ENCODE data around the gene FMOD.

The FMOD gene

GRCh38 chr1:203304919-203305808, 45.8 kb downstream of the FMOD start, which contains the start of gene BTG2:
TSS of gene BTG2 (plus strand) at chr1:203305519. CDS start at chr1:203305607, 88 bp downstream.
- Histone ChIP-seq H4K20me1 (ENCODE audit: low read depth, low read length) (peaks cover 2% of the 10 kb centered on the region; the same call in 1 of the 2 replicates), H3K36me3 (ENCODE audit: low read length) (peaks cover 41% of the 10 kb centered on the region), H3K9ac (ENCODE audit: low read length) (peak within 1 kb of the TSS; percentile 97), H3K27ac (ENCODE audit: low read depth, low read length) (peak within 1 kb of the TSS; percentile 99), H3F3A (ENCODE audit: insufficient read depth) (peaks cover 95% of the 10 kb centered on the region), H3K27me3 (ENCODE audit: low read length) (no peaks in the 10 kb centered on the region), H3K79me2 (ENCODE audit: insufficient read depth, low read length) (peaks cover 65% of the 10 kb centered on the region), H2AFZ (ENCODE audit: low read depth, low read length, severe bottlenecking) (no peak within 1 kb of the TSS), H3K9me3 (ENCODE audit: insufficient read depth, low read length) (no peaks in the 10 kb centered on the region), H3K9me2 (replicated peaks; ENCODE audit: insufficient read depth, low read length) (no peaks in the 10 kb centered on the region), H3K4me2 (ENCODE audit: low read depth, low read length, poor library complexity, severe bottlenecking) (peak within 1 kb of the TSS; percentile 90), H3K4me3 (ENCODE audit: insufficient read depth, low read length, poor library complexity, severe bottlenecking) (peak within 1 kb of the TSS; percentile 87)
- no peak for TF ChIP-seq CTCF (IDR thresholded peaks at IDR 0.05; ENCODE audit: insufficient read depth, low read length, poor library complexity, severe bottlenecking)
- no peak for TF ChIP-seq EZH2phosphoT487 (conservative IDR thresholded peaks at IDR 0.05; ENCODE audit: low read length)

- H3K36me3 ChIP-seq (ENCODE audit: low read length): peaks cover 41% of the 10 kb centered on the region
- H3K27ac ChIP-seq (ENCODE audit: low read depth, low read length): peak overlapping the region; percentile 99
- peak overlapping the region; percentile 90 for H3K4me2 ChIP-seq (ENCODE audit: low read depth, low read length, poor library complexity, severe bottlenecking)
- peaks cover 65% of the 10 kb centered on the region for H3K79me2 ChIP-seq (ENCODE audit: insufficient read depth, low read length)
- peak overlapping the region; percentile 97 for H3K9ac ChIP-seq (ENCODE audit: low read length)
- peaks cover 2% of the 10 kb centered on the region; the same call in 1 of the 2 replicates for H4K20me1 ChIP-seq (ENCODE audit: low read depth, low read length)
- no peaks in the 10 kb centered on the region for H3K9me2 ChIP-seq (replicated peaks; ENCODE audit: insufficient read depth, low read length)
- H3K4me3 ChIP-seq (ENCODE audit: insufficient read depth, low read length, poor library complexity, severe bottlenecking): peak overlapping the region; percentile 63
- H3K27me3 ChIP-seq (ENCODE audit: low read length): no peaks in the 10 kb centered on the region
- TF ChIP-seq EZH2phosphoT487 (conservative IDR thresholded peaks at IDR 0.05; ENCODE audit: low read length): no peak
- TF ChIP-seq CTCF (IDR thresholded peaks at IDR 0.05; ENCODE audit: insufficient read depth, low read length, poor library complexity, severe bottlenecking): no peak
- peaks cover 95% of the 10 kb centered on the region for H3F3A ChIP-seq (ENCODE audit: insufficient read depth)
- H2AFZ ChIP-seq (ENCODE audit: low read depth, low read length, severe bottlenecking): no peak overlapping the region
- H3K9me3 ChIP-seq (ENCODE audit: insufficient read depth, low read length): no peaks in the 10 kb centered on the region
These were observed 46.5 kb downstream of the FMOD start for GRCh38 chr1:203304391-203304918.

- TF ChIP-seq EZH2phosphoT487 (conservative IDR thresholded peaks at IDR 0.05; ENCODE audit: low read length) (no peak), CTCF (IDR thresholded peaks at IDR 0.05; ENCODE audit: insufficient read depth, low read length, poor library complexity, severe bottlenecking) (no peak)
- H4K20me1 ChIP-seq (ENCODE audit: low read depth, low read length): peaks cover 2% of the 10 kb centered on the region; the same call in 1 of the 2 replicates
- no peaks in the 10 kb centered on the region for H3K9me3 ChIP-seq (ENCODE audit: insufficient read depth, low read length)
- peaks cover 52% of the 10 kb centered on the region for H3K79me2 ChIP-seq (ENCODE audit: insufficient read depth, low read length)
- peak overlapping the region; percentile 90 for H3K4me2 ChIP-seq (ENCODE audit: low read depth, low read length, poor library complexity, severe bottlenecking)
- H3K36me3 ChIP-seq (ENCODE audit: low read length): peaks cover 25% of the 10 kb centered on the region
- peak overlapping the region; percentile 97 for H3K9ac ChIP-seq (ENCODE audit: low read length)
- no peaks in the 10 kb centered on the region for H3K9me2 ChIP-seq (replicated peaks; ENCODE audit: insufficient read depth, low read length)
- H3F3A ChIP-seq (ENCODE audit: insufficient read depth): peaks cover 92% of the 10 kb centered on the region
- peak overlapping the region; percentile 5 for H3K4me3 ChIP-seq (ENCODE audit: insufficient read depth, low read length, poor library complexity, severe bottlenecking)
- H3K27me3 ChIP-seq (ENCODE audit: low read length): no peaks in the 10 kb centered on the region
- peak overlapping the region; percentile 99 for H3K27ac ChIP-seq (ENCODE audit: low read depth, low read length)
- H2AFZ ChIP-seq (ENCODE audit: low read depth, low read length, severe bottlenecking): no peak overlapping the region
These were observed 48.0 kb downstream of the FMOD start for GRCh38 chr1:203302894-203303293.
